HepG2 (cell line): Measurements from ENCODE around the gene PRKCE.

ENCODE experiments used
- CTCF ChIP-seq: sonication (generic); formaldehyde crosslinking; IDR thresholded peaks from 2 replicates; pipeline ENCODE4 v1.5.0; 2020; ENCODE audit warnings: mild to moderate bottlenecking, missing genetic modification reagents, moderate library complexity
- EZH2 ChIP-seq: conservative IDR thresholded peaks from 2 replicates; pipeline ENCODE4 v1.6.1; 2012; ENCODE audit warnings: mild to moderate bottlenecking, low read depth, low read length, moderate library complexity
- HBP1 ChIP-seq: IDR thresholded peaks from 2 replicates; pipeline ENCODE4 v1.6.1; 2016; ENCODE audit warnings: low read depth, control low read depth
- HOXA7 ChIP-seq: sonication (generic); formaldehyde crosslinking; IDR thresholded peaks from 2 replicates; pipeline ENCODE4 v1.8.1; 2022; ENCODE audit warnings: mild to moderate bottlenecking, missing genetic modification reagents, moderate library complexity
- NPAS2 ChIP-seq: sonication (generic); formaldehyde crosslinking; IDR thresholded peaks from 2 replicates; pipeline ENCODE4 v1.8.0; 2022; ENCODE audit warnings: mild to moderate bottlenecking, missing genetic modification reagents, borderline replicate concordance
- POLR2A ChIP-seq, 2 experiments: IDR thresholded peaks; 2 replicates each; pipeline ENCODE4 v1.6.1; 2011; ENCODE audit warnings: low read depth in 2 of 2, low read length in 2 of 2, mild to moderate bottlenecking in 1 of 2, moderate library complexity in 1 of 2; ENCODE audit not compliant: insufficient read depth in 1 of 2
- POLR2AphosphoS5 ChIP-seq: IDR thresholded peaks from 2 replicates; pipeline ENCODE4 v1.6.1; 2012; ENCODE audit warnings: low read depth, low read length
- RAD21 ChIP-seq: fragments of 450-650 bp; formaldehyde crosslinking; IDR thresholded peaks from 2 replicates; pipeline ENCODE4 v1.5.0; 2020; ENCODE audit warnings: mild to moderate bottlenecking
- RFXANK ChIP-seq: IDR thresholded peaks from 2 replicates; pipeline ENCODE4 v1.6.1; 2016
- USF2 ChIP-seq, 2 experiments: sonication (generic) in 1 of 2; formaldehyde crosslinking in 1 of 2; IDR thresholded peaks; 2 replicates each; pipeline versions ENCODE4 v1.5.1 to v1.6.1; 2011 to 2020; ENCODE audit warnings: borderline replicate concordance in 1 of 2, low read depth in 1 of 2, low read length in 1 of 2, mild to moderate bottlenecking in 1 of 2, missing genetic modification reagents in 1 of 2, moderate library complexity in 1 of 2
- ZNF138 ChIP-seq: sonication (generic); formaldehyde crosslinking; IDR thresholded peaks from 2 replicates; pipeline ENCODE4 v1.5.0; 2020; ENCODE audit warnings: mild to moderate bottlenecking, low read depth, missing genetic modification reagents
- ZNF430 ChIP-seq: sonication (generic); formaldehyde crosslinking; IDR thresholded peaks from 2 replicates; pipeline ENCODE4 v1.9.0; 2021; ENCODE audit warnings: mild to moderate bottlenecking, missing genetic modification reagents

GRCh38 chr2:46193855-46194254 lies 542.4 kb downstream of the PRKCE start:
- TF ChIP-seq HBP1 (no peak), ZNF430 (CRISPR knock-in tag) (no peak), EZH2 (no peak), POLR2AphosphoS5 (no peak), HOXA7 (CRISPR knock-in tag) (no peak), USF2 (IDR thresholded peaks at IDR 0.05; ENCODE audit: low read depth, low read length) (no peak), USF2 (CRISPR knock-in tag; IDR thresholded peaks at IDR 0.05; ENCODE audit: borderline replicate concordance) (no peak), NPAS2 (no peak), RFXANK (CRISPR knock-in tag) (no peak), CTCF (CRISPR knock-in tag) (no peak), ZNF138 (no peak), POLR2A (IDR thresholded peaks at IDR 0.05; ENCODE audit: insufficient read depth in 1 of 2, low read depth in 2 of 2, low read length in 2 of 2) (no peak), RAD21 (CRISPR knock-in tag) (no peak)
